Fibroblast of villous mesenchyme (primary cell): ENCODE measurements around the gene CNGA2. TPM values are rescaled to one million over a fixed set of nuclear protein-coding genes. Genes with fewer than 3 reads are reported as not detected.

Experiments used
- DNase-seq: peaks from one replicate; pipeline ENCODE4 v3.0.0-alpha.2; 2010; ENCODE audit warnings: low read depth
- H3K4me3 ChIP-seq: 2 replicates; pipeline ENCODE4 v1.5.1; 2011; ENCODE audit warnings: low read depth, mild to moderate bottlenecking, low read length
- CTCF ChIP-seq: IDR thresholded peaks from 2 replicates; pipeline ENCODE4 v1.5.1; 2012; ENCODE audit warnings: low read depth, mild to moderate bottlenecking, low read length; ENCODE audit not compliant: insufficient read depth
- total RNA-seq: library from RNA; depleted of rRNA; stranded (reverse); fragments of >200 nt; gene quantifications from 2 replicates; pipeline ENCODE4 v1.2.3, GENCODE V29; 2012

Gene CNGA2
- total RNA-seq: not detected in 2 replicates

GRCh38 chrX:151734446-151734845 lies at the start of gene CNGA2:
Gene CNGA2 (plus strand): TSS chrX:151734746. CDS start chrX:151738484, 3,738 bp downstream.
- no peak for TF ChIP-seq CTCF
- no peak for DNase-seq

GRCh38 chrX:151687635-151688034 lies 46.9 kb upstream of the CNGA2 start:
- DNase-seq: no peak
- no peak overlapping the region for H3K4me3 ChIP-seq
- TF ChIP-seq CTCF: no peak

More at GRCh38 chrX:151734446-151734845, at the start of gene CNGA2:
- H3K4me3 ChIP-seq: no peak within 1 kb of the TSS

- no peak for TF ChIP-seq CTCF
- DNase-seq: no peak
- H3K4me3 ChIP-seq: no peak overlapping the region
These were observed 45.9 kb upstream of the CNGA2 start for GRCh38 chrX:151688695-151689094.

GRCh38 chrX:151692825-151693224 lies 41.7 kb upstream of the CNGA2 start:
- DNase-seq: no peak
- no peak overlapping the region for H3K4me3 ChIP-seq
- TF ChIP-seq CTCF: no peak

GRCh38 chrX:151694121-151694520 lies 40.4 kb upstream of the CNGA2 start:
- no peak overlapping the region for H3K4me3 ChIP-seq
- TF ChIP-seq CTCF: no peak
- no peak for DNase-seq

GRCh38 chrX:151694661-151695582 lies 39.6 kb upstream of the CNGA2 start, which contains the start of gene PRRG3:
Gene PRRG3 (plus strand): TSS chrX:151695458. CDS start chrX:151698815, 3,357 bp downstream.
- no peak within 1 kb of the TSS for H3K4me3 ChIP-seq
- no peak for TF ChIP-seq CTCF

More at GRCh38 chrX:151694661-151695582, 39.6 kb upstream of the CNGA2 start, which contains the start of gene PRRG3:
- DNase-seq: no peak
